HepG2 (cell line): ENCODE results near the gene RSPRY1. TPM values are rescaled to one million over a fixed set of nuclear protein-coding genes. Genes with fewer than 3 reads are reported as not detected.

Experiments used
- BCLAF1 ChIP-seq: fragments of 450-650 bp; IDR thresholded peaks from 2 replicates; pipeline ENCODE4 v1.6.1; 2017; ENCODE audit warnings: mild to moderate bottlenecking
- HIVEP1 ChIP-seq: sonication (generic); formaldehyde crosslinking; IDR thresholded peaks from 2 replicates; pipeline ENCODE4 v1.4.0; 2020; ENCODE audit warnings: mild to moderate bottlenecking, missing genetic modification reagents
- KDM2A ChIP-seq: sonication (generic); formaldehyde crosslinking; IDR thresholded peaks from 2 replicates; pipeline ENCODE4 v1.4.0; 2020; ENCODE audit warnings: low read depth, missing genetic modification reagents, borderline replicate concordance
- NKX3-1 ChIP-seq: sonication (generic); formaldehyde crosslinking; IDR thresholded peaks from 2 replicates; pipeline ENCODE4 v1.5.0; 2020; ENCODE audit warnings: missing genetic modification reagents
- SCMH1 ChIP-seq: sonication (generic); formaldehyde crosslinking; IDR thresholded peaks from 2 replicates; pipeline ENCODE4 v1.9.0; 2021; ENCODE audit warnings: missing genetic modification reagents, mild to moderate bottlenecking, borderline replicate concordance
- SOX6 ChIP-seq, 2 experiments: fragments of 450-650 bp in 1 of 2; sonication (generic) in 1 of 2; formaldehyde crosslinking in 1 of 2; IDR thresholded peaks; 2 replicates each; pipeline versions ENCODE4 v1.4.0 to v1.6.1; 2017 to 2020; ENCODE audit warnings: antibody characterized with exemption in 1 of 2, mild to moderate bottlenecking in 1 of 2, missing genetic modification reagents in 1 of 2
- THYN1 ChIP-seq: sonication (generic); formaldehyde crosslinking; IDR thresholded peaks from 2 replicates; pipeline ENCODE4 v1.8.1; 2023; ENCODE audit warnings: low read depth, mild to moderate bottlenecking, moderate library complexity, missing genetic modification reagents, borderline replicate concordance
- TOE1 ChIP-seq: sonication (generic); formaldehyde crosslinking; IDR thresholded peaks from 2 replicates; pipeline ENCODE4 v1.4.0; 2020; ENCODE audit warnings: mild to moderate bottlenecking, missing genetic modification reagents
- U2AF2 ChIP-seq: fragments of 200-400 bp; formaldehyde crosslinking; IDR thresholded peaks from 2 replicates; pipeline ENCODE4 v1.6.1; 2017; ENCODE audit warnings: low read depth, mild to moderate bottlenecking, low read length
- ZNF136 ChIP-seq: sonication (generic); formaldehyde crosslinking; IDR thresholded peaks from 2 replicates; pipeline ENCODE4 v1.8.1; 2022; ENCODE audit warnings: low read depth, mild to moderate bottlenecking, moderate library complexity, missing genetic modification reagents
- ZNF569 ChIP-seq: sonication (generic); formaldehyde crosslinking; IDR thresholded peaks from 2 replicates; pipeline ENCODE4 v1.5.0; 2020; ENCODE audit warnings: mild to moderate bottlenecking, missing genetic modification reagents, moderate library complexity, borderline replicate concordance
- ZNF574 ChIP-seq: sonication (generic); formaldehyde crosslinking; IDR thresholded peaks from 2 replicates; pipeline ENCODE4 v1.4.0; 2020; ENCODE audit warnings: missing genetic modification reagents
- ZNF607 ChIP-seq: sonication (generic); formaldehyde crosslinking; IDR thresholded peaks from 2 replicates; pipeline ENCODE4 v1.5.1; 2020; ENCODE audit warnings: missing genetic modification reagents, mild to moderate bottlenecking, borderline replicate concordance
- ZNF7 ChIP-seq: IDR thresholded peaks from 2 replicates; pipeline ENCODE4 v1.6.1; 2016; ENCODE audit warnings: missing biosample characterization, missing genetic modification reagents
- polyA plus RNA-seq, 8 experiments: library from polyadenylated mRNA; depleted of rRNA in 3 of 8; stranded (reverse) in 7 of 8; unstranded in 1 of 8; fragments of >200 nt; fragmentation: Illumina TruSeq in 4 of 8; extraction: Trizol in 4 of 8; gene quantifications; 2 replicates each; pipeline versions ENCODE4 v1.2.1 to v1.2.3, GENCODE V29; 2011 to 2016; ENCODE audit warnings: low read depth in 4 of 8, missing spikeins in 1 of 8, mixed read lengths in 1 of 8; ENCODE audit not compliant: insufficient read depth in 1 of 8
- total RNA-seq, 5 experiments: library from RNA; depleted of rRNA; stranded (reverse); fragments of >200 nt; fragmentation: Illumina TruSeq; extraction: Trizol; gene quantifications; 2 replicates each; pipeline ENCODE4 v1.2.3, GENCODE V29; 2016; ENCODE audit warnings: low read depth in 1 of 5
- TF ChIP-seq, protein P1 (sequence below): sonication (generic); formaldehyde crosslinking; IDR thresholded peaks from 2 replicates; pipeline ENCODE4 v1.4.0; 2020; ENCODE audit warnings: mild to moderate bottlenecking, missing genetic modification reagents
- TF ChIP-seq, protein P2 (sequence below): sonication (generic); formaldehyde crosslinking; IDR thresholded peaks from 2 replicates; pipeline ENCODE4 v1.4.0; 2020; ENCODE audit warnings: missing genetic modification reagents

RSPRY1 gene
- total and polyA plus RNA-seq, 2 of the 13 experiments (the other 11 are each of a cell fraction or from before 2014, with no cell fraction given): 53.4 to 61.0 TPM

DNA sequence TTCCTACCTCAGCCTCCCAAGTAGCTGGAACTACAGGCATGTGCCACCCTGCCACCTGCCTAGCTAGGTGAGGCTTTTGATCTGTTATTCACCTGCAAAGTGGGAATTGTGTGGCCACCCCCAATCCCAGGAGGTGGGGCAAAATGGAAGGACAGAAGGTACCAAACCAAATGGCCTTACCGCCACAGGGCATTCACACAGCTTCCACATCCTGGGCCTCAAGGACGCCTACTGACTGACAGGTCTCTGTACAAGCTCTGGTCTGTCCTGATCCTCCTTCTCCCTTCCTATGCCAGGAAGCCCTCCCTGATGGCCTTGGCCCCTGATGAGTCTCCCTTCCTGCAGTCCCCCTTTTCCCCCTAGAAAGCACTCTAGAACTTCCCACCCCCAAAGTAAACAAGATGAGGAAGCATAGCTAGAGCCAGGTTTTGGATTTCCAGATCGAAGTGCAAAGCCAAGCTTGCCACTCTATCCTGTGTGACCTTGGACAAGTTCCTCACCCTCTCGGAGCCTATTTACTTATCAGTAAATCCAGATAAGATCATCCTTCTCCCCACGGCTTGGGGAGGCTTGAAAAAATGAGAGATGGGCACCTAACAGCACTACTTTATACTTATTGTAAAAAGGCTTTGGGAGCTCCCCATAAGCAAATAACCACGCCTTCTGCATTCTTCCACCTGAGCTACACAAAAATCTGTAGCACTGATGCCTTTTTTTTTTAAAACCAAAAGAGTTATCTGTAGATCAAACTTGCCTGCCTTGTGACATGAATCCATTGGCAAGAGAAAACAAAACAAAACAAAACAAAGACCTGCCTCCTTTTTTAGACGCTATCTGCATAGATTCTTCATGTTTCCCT lies 93.9 kb downstream of the RSPRY1 start (continued):
- TF ChIP-seq, protein P1, sequence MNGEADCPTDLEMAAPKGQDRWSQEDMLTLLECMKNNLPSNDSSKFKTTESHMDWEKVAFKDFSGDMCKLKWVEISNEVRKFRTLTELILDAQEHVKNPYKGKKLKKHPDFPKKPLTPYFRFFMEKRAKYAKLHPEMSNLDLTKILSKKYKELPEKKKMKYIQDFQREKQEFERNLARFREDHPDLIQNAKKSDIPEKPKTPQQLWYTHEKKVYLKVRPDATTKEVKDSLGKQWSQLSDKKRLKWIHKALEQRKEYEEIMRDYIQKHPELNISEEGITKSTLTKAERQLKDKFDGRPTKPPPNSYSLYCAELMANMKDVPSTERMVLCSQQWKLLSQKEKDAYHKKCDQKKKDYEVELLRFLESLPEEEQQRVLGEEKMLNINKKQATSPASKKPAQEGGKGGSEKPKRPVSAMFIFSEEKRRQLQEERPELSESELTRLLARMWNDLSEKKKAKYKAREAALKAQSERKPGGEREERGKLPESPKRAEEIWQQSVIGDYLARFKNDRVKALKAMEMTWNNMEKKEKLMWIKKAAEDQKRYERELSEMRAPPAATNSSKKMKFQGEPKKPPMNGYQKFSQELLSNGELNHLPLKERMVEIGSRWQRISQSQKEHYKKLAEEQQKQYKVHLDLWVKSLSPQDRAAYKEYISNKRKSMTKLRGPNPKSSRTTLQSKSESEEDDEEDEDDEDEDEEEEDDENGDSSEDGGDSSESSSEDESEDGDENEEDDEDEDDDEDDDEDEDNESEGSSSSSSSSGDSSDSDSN (CRISPR knock-in tag): peak; percentile 72; the same call in 1 of the 2 replicates
- TF ChIP-seq HIVEP1 (CRISPR knock-in tag): no peak; the same call in 1 of the 2 replicates
- TF ChIP-seq TOE1 (CRISPR knock-in tag): no peak; the same call in 1 of the 2 replicates
- TF ChIP-seq KDM2A: peak; percentile 80
- no peak for TF ChIP-seq SOX6 (IDR thresholded peaks at IDR 0.05)
- TF ChIP-seq SOX6 (CRISPR knock-in tag; IDR thresholded peaks at IDR 0.05): peak; percentile 96
- no peak for TF ChIP-seq NKX3-1 (CRISPR knock-in tag)
- TF ChIP-seq, protein P2, sequence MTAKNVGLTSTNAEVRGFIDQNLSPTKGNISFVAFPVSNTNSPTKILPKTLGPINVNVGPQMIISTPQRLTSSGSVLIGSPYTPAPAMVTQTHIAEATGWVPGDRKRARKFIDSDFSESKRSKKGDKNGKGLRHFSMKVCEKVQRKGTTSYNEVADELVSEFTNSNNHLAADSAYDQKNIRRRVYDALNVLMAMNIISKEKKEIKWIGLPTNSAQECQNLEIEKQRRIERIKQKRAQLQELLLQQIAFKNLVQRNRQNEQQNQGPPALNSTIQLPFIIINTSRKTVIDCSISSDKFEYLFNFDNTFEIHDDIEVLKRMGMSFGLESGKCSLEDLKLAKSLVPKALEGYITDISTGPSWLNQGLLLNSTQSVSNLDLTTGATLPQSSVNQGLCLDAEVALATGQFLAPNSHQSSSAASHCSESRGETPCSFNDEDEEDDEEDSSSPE: peak; percentile 54; the same call in 1 of the 2 replicates
- TF ChIP-seq THYN1 (CRISPR knock-in tag): no peak
- no peak for TF ChIP-seq BCLAF1
- TF ChIP-seq ZNF574 (CRISPR knock-in tag): peak; percentile 82; the same call in 1 of the 2 replicates
- TF ChIP-seq SCMH1 (CRISPR knock-in tag): no peak
- TF ChIP-seq ZNF7: no peak
- 0 out of 2 replicates have a peak, but pooled peaks have one; percentile 88 for TF ChIP-seq ZNF136 (CRISPR knock-in tag)
- no peak for TF ChIP-seq U2AF2
- peak; percentile 83; the same call in 1 of the 2 replicates for TF ChIP-seq ZNF607 (CRISPR knock-in tag)
- no peak for TF ChIP-seq ZNF569 (CRISPR knock-in tag)
